ENCODE measurements around the gene SIK2. TPM values are rescaled to one million over a fixed set of nuclear protein-coding genes. Genes with fewer than 3 reads are reported as not detected.

The SIK2 gene
- total and polyA plus RNA-seq, 2 experiments from 2014 or later = 1.5 to 14.2 TPM

GRCh38 chr11:111582163-111582562, 20.1 kb upstream of the SIK2 start:
- no peak overlapping the region for H3K27ac ChIP-seq
- no peaks in the 10 kb centered on the region for H3K27me3 ChIP-seq
- H3K36me3 ChIP-seq = no peaks in the 10 kb centered on the region
- H3K4me1 ChIP-seq (ENCODE audit: low read depth) = no peaks in the 10 kb centered on the region
- no peak overlapping the region for H3K4me3 ChIP-seq
- no peaks in the 10 kb centered on the region for H3K9me3 ChIP-seq (ENCODE audit: low read depth)
- no peak for TF ChIP-seq CTCF (IDR thresholded peaks at IDR 0.05; ENCODE audit: low read depth, low read length)
- no peak for DNase-seq (ENCODE audit: low read depth in 1 of 2, low spot score in 1 of 2)

- H3K27ac ChIP-seq = no peak overlapping the region
- no peaks in the 10 kb centered on the region for H3K4me1 ChIP-seq (ENCODE audit: low read depth)
- no peaks in the 10 kb centered on the region for H3K9me3 ChIP-seq (ENCODE audit: low read depth)
- H3K4me3 ChIP-seq = no peak overlapping the region
- H3K36me3 ChIP-seq = no peaks in the 10 kb centered on the region
- TF ChIP-seq CTCF (IDR thresholded peaks at IDR 0.05; ENCODE audit: low read depth, low read length) = no peak
- no peaks in the 10 kb centered on the region for H3K27me3 ChIP-seq
- no peak for DNase-seq (ENCODE audit: low read depth in 1 of 2, low spot score in 1 of 2)
Measured at GRCh38 chr11:111582881-111583280, 19.4 kb upstream of the SIK2 start.

GRCh38 chr11:111585371-111585770, 16.9 kb upstream of the SIK2 start:
- H3K9me3 ChIP-seq (ENCODE audit: low read depth) = no peaks in the 10 kb centered on the region
- H3K4me3 ChIP-seq = no peak overlapping the region
- no peak overlapping the region for H3K27ac ChIP-seq
- no peaks in the 10 kb centered on the region for H3K4me1 ChIP-seq (ENCODE audit: low read depth)
- TF ChIP-seq CTCF (IDR thresholded peaks at IDR 0.05; ENCODE audit: low read depth, low read length) = no peak
- H3K27me3 ChIP-seq = no peaks in the 10 kb centered on the region
- H3K36me3 ChIP-seq = no peaks in the 10 kb centered on the region
- DNase-seq (ENCODE audit: low read depth in 1 of 2, low spot score in 1 of 2) = peak in 1 of 2 donors; percentile 82

GRCh38 chr11:111586388-111586831, 15.8 kb upstream of the SIK2 start:
- no peaks in the 10 kb centered on the region for H3K9me3 ChIP-seq (ENCODE audit: low read depth)
- TF ChIP-seq CTCF (IDR thresholded peaks at IDR 0.05; ENCODE audit: low read depth, low read length) = peak; percentile 63
- no peak overlapping the region for H3K27ac ChIP-seq
- H3K27me3 ChIP-seq = no peaks in the 10 kb centered on the region
- no peaks in the 10 kb centered on the region for H3K36me3 ChIP-seq
- DNase-seq (ENCODE audit: low read depth in 1 of 2, low spot score in 1 of 2) = peak; percentile 49 to 69
- no peaks in the 10 kb centered on the region for H3K4me1 ChIP-seq (ENCODE audit: low read depth)
- H3K4me3 ChIP-seq = no peak overlapping the region

- H3K27ac ChIP-seq = no peak overlapping the region
- no peaks in the 10 kb centered on the region for H3K27me3 ChIP-seq
- no peaks in the 10 kb centered on the region for H3K36me3 ChIP-seq
- no peak overlapping the region for H3K4me3 ChIP-seq
- H3K9me3 ChIP-seq (ENCODE audit: low read depth) = no peaks in the 10 kb centered on the region
- no peak for DNase-seq (ENCODE audit: low read depth in 1 of 2, low spot score in 1 of 2)
- H3K4me1 ChIP-seq (ENCODE audit: low read depth) = no peaks in the 10 kb centered on the region
- TF ChIP-seq CTCF (IDR thresholded peaks at IDR 0.05; ENCODE audit: low read depth, low read length) = no peak
Measured at GRCh38 chr11:111589114-111589513, 13.1 kb upstream of the SIK2 start.
